ENCODE data around the gene GPR142. TPM values are rescaled to one million over a fixed set of nuclear protein-coding genes. Genes with fewer than 3 reads are reported as not detected.
A peak's percentile ranks its signal among the peaks of the same experiment; 100 is the strongest.

The GPR142 gene
- total and polyA plus RNA-seq, 2 of the 8 experiments (the other 6 are each of a cell fraction or from before 2014, with no cell fraction given): 0.05 TPM; not detected in 1

DNA sequence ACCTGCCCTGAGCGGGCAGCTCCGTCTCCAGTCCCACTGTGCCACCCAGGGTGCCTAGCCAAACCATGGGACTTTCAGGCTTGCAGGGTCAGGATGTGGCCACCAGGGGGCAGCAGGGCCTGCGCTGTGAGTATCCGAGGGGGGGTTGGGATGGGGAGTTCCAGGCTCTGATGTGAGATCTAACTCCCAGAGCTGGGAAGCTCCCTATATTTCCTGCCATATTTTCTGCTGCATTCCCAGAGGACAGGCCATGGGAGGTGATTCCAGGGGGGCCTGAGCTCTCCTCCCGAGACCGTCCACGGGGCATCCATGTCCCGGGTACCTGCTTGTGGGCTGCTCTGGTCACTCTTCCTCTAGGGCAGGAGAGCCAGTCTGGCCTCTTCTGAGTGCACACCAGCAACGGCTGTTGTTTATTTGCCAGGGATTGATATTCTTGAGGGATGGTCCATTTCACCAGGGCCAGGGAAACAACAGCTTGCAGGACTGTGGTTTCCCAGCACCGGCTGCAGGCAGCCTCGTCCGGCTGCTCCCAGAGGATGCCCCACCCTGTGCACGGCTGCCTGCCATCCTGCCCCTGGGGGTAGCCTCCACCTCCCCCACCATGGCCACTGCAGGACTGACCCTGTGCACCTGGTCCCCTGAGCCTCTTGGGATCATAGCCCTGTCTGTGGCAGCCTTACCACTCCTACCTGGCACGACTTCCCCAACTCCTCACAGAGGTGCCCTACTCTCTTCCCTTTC is 1.2 kb downstream of the GPR142 start:
- H3K4me2 ChIP-seq (ENCODE audit: insufficient read depth in 1 of 2, low read depth in 2 of 2, low read length in 2 of 2): no peak overlapping the region
- peak in 1 of 2 experiments; percentile 90 for DNase-seq (ENCODE audit: low read depth in 1 of 2, low spot score in 2 of 2)

More for the DNA sequence above, 1.2 kb downstream of the GPR142 start:
- H3K79me1 ChIP-seq (ENCODE audit: low read depth, low read length): no peaks in the 10 kb centered on the region
- H3K18ac ChIP-seq (ENCODE audit: extremely low read depth, low read length): peak overlapping the region; percentile 7
- no peak overlapping the region for H3K23ac ChIP-seq (ENCODE audit: insufficient read length)
- no peak overlapping the region for H3K14ac ChIP-seq (ENCODE audit: insufficient read length)
- H4K91ac ChIP-seq (replicated peaks; ENCODE audit: insufficient read length, low read length): no peak overlapping the region
- H3K9me3 ChIP-seq (ENCODE audit: insufficient read depth in 2 of 2, low read depth in 1 of 2, low read length in 1 of 2): peaks cover 0 to 8% of the 10 kb centered on the region in 2 experiments; a peak in 1 of 4 replicates
- no peak overlapping the region; the same call in 1 of the 2 replicates for H2BK12ac ChIP-seq (ENCODE audit: low read depth, low read length)
- H3K36me3 ChIP-seq (ENCODE audit: control insufficient read depth in 2 of 4, insufficient read depth in 4 of 4, low read length in 3 of 4): no peaks in the 10 kb centered on the region
- H3K79me2 ChIP-seq (ENCODE audit: control insufficient read depth in 1 of 2, insufficient read depth in 2 of 2, low read length in 2 of 2): no peaks in the 10 kb centered on the region
- POLR2A ChIA-PET (ENCODE audit: partially characterized antibody): interaction anchor here (1.2 kb wide), 1 partner anchor 11 kb away, joined by 6 read pairs; no protein-coding TSS in a partner anchor
- H4K20me1 ChIP-seq (replicated peaks in 1 of 2; ENCODE audit: control insufficient read depth in 1 of 2, insufficient read depth in 2 of 2, low read length in 2 of 2): no peaks in the 10 kb centered on the region
- no peak overlapping the region for H2AK5ac ChIP-seq (ENCODE audit: low read depth, low read length)
- H2BK15ac ChIP-seq (ENCODE audit: low read length): no peak overlapping the region
- H3K23me2 ChIP-seq (ENCODE audit: low read depth, low read length): no peaks in the 10 kb centered on the region; the same call in 1 of the 2 replicates
- H4K8ac ChIP-seq (ENCODE audit: extremely low read depth, insufficient read depth, low read length): peak overlapping the region; percentile 57; the same call in 1 of the 2 replicates
- H2BK120ac ChIP-seq (replicated peaks; ENCODE audit: low read depth, low read length): no peak overlapping the region
- no peak overlapping the region for H2AFZ ChIP-seq (ENCODE audit: low read length)
- WGBS, 2 experiments (ENCODE audit: extremely low coverage in 1 of 2, insufficient coverage in 1 of 2, insufficient read length in 1 of 2, insufficient replicate concordance in 2 of 2, low coverage in 1 of 2, low lambda C conversion rate in 2 of 2, missing lambda C conversion rate in 1 of 2): 68% methylated on average over 14 of the region's 14 CpGs; no CpG with 5 or more reads in 1 of the 2 experiments
- H3K9ac ChIP-seq (replicated peaks in 1 of 4; ENCODE audit: extremely low read depth in 1 of 4, low read depth in 3 of 4, low read length in 3 of 4): no peak overlapping the region
- peak overlapping the region; percentile 37 for H3K4ac ChIP-seq (replicated peaks; ENCODE audit: insufficient read length, low read depth, low read length)
- H4K5ac ChIP-seq (ENCODE audit: insufficient read length, low read depth, low read length): no peak overlapping the region
- CTCF ChIA-PET (ENCODE audit: partially characterized antibody): interaction anchor here (0.6 to 9.2 kb wide), 77 partner anchors 8 to 470 kb away, joined by 3 to 106 read pairs (median 5); partner anchors contain the start of genes CD300A and DNAI2
- no peak for TF ChIP-seq EZH2 (IDR thresholded peaks at IDR 0.05; ENCODE audit: low read depth, low read length, severe bottlenecking)
- TF ChIP-seq BCL11A (IDR thresholded peaks at IDR 0.05; ENCODE audit: low read depth in 2 of 2, low read length in 2 of 2): no peak
- TF ChIP-seq, protein P1, sequence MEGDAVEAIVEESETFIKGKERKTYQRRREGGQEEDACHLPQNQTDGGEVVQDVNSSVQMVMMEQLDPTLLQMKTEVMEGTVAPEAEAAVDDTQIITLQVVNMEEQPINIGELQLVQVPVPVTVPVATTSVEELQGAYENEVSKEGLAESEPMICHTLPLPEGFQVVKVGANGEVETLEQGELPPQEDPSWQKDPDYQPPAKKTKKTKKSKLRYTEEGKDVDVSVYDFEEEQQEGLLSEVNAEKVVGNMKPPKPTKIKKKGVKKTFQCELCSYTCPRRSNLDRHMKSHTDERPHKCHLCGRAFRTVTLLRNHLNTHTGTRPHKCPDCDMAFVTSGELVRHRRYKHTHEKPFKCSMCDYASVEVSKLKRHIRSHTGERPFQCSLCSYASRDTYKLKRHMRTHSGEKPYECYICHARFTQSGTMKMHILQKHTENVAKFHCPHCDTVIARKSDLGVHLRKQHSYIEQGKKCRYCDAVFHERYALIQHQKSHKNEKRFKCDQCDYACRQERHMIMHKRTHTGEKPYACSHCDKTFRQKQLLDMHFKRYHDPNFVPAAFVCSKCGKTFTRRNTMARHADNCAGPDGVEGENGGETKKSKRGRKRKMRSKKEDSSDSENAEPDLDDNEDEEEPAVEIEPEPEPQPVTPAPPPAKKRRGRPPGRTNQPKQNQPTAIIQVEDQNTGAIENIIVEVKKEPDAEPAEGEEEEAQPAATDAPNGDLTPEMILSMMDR (IDR thresholded peaks at IDR 0.05; ENCODE audit: control extremely low read depth in 1 of 3, insufficient read depth in 1 of 3, low read depth in 1 of 3, low read length in 3 of 3): peak; percentile 89 to 96 (median 89)
- 0 out of 2 replicates have a peak, but pooled peaks have one; percentile 40 for TF ChIP-seq MAX (IDR thresholded peaks at IDR 0.05)
- TF ChIP-seq RAD21 (IDR thresholded peaks at IDR 0.05 in 1 of 2, conservative IDR thresholded peaks at IDR 0.05 in 1 of 2; ENCODE audit: low read depth in 2 of 2, low read length in 2 of 2): peak; percentile 75 to 81
- TF ChIP-seq SAP30 (IDR thresholded peaks at IDR 0.05; ENCODE audit: insufficient read depth, insufficient replicate concordance, low read length): no peak
- no peak overlapping the region for H3K27ac ChIP-seq (ENCODE audit: low read depth, low read length)
- no peaks in the 10 kb centered on the region; a peak in 3 of 7 replicates for H3K27me3 ChIP-seq (replicated peaks in 1 of 4; ENCODE audit: control insufficient read depth in 3 of 4, extremely low read depth in 1 of 4, insufficient read depth in 3 of 4, low read length in 3 of 4)
- no peak overlapping the region for H3K56ac ChIP-seq (replicated peaks; ENCODE audit: insufficient read length, low read depth, low read length)
- FAIRE-seq: no peak
- H2BK5ac ChIP-seq (ENCODE audit: low read depth, low read length): no peak overlapping the region
- H3K4me1 ChIP-seq (replicated peaks in 1 of 4; ENCODE audit: control insufficient read depth in 3 of 4, insufficient read depth in 4 of 4, low read length in 3 of 4): peaks cover 0 to 12% (median 7%) of the 10 kb centered on the region in 4 experiments; a peak in 6 of 7 replicates
- no peak overlapping the region for H3K4me3 ChIP-seq (ENCODE audit: extremely low read depth in 1 of 4, insufficient read depth in 2 of 4, low read depth in 3 of 4, low read length in 4 of 4)
- peak overlapping the region; percentile 18; the same call in 1 of the 2 replicates for H2BK20ac ChIP-seq (ENCODE audit: low read length)

All from H1 (cell line).